ENCODE data around the gene FECH.

GRCh38 chr18:57579934-57580333 is 6.6 kb downstream of the FECH start:
- no peak for TF ChIP-seq CREB1 (CRISPR knock-in tag; IDR thresholded peaks at IDR 0.05)
- TF ChIP-seq, protein P1, sequence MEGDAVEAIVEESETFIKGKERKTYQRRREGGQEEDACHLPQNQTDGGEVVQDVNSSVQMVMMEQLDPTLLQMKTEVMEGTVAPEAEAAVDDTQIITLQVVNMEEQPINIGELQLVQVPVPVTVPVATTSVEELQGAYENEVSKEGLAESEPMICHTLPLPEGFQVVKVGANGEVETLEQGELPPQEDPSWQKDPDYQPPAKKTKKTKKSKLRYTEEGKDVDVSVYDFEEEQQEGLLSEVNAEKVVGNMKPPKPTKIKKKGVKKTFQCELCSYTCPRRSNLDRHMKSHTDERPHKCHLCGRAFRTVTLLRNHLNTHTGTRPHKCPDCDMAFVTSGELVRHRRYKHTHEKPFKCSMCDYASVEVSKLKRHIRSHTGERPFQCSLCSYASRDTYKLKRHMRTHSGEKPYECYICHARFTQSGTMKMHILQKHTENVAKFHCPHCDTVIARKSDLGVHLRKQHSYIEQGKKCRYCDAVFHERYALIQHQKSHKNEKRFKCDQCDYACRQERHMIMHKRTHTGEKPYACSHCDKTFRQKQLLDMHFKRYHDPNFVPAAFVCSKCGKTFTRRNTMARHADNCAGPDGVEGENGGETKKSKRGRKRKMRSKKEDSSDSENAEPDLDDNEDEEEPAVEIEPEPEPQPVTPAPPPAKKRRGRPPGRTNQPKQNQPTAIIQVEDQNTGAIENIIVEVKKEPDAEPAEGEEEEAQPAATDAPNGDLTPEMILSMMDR (IDR thresholded peaks at IDR 0.05): no peak
- no peak for TF ChIP-seq ELF4 (CRISPR knock-in tag; IDR thresholded peaks at IDR 0.05; ENCODE audit: low read depth)
- TF ChIP-seq ZNF138 (CRISPR knock-in tag; conservative IDR thresholded peaks at IDR 0.05): no peak
- TF ChIP-seq PRRX2 (CRISPR knock-in tag; IDR thresholded peaks at IDR 0.05): no peak
- TF ChIP-seq TCF7 (CRISPR knock-in tag; IDR thresholded peaks at IDR 0.05; ENCODE audit: low read depth): no peak
- TF ChIP-seq JAZF1 (CRISPR knock-in tag; IDR thresholded peaks at IDR 0.05): no peak
- TF ChIP-seq, protein P2, sequence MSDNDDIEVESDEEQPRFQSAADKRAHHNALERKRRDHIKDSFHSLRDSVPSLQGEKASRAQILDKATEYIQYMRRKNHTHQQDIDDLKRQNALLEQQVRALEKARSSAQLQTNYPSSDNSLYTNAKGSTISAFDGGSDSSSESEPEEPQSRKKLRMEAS (CRISPR knock-in tag; IDR thresholded peaks at IDR 0.05): no peak
- no peak for TF ChIP-seq HMGA2 (CRISPR knock-in tag; IDR thresholded peaks at IDR 0.05)
- no peak for TF ChIP-seq KAT7 (CRISPR knock-in tag; IDR thresholded peaks at IDR 0.05; ENCODE audit: borderline replicate concordance)
- TF ChIP-seq EMX1 (CRISPR knock-in tag; IDR thresholded peaks at IDR 0.05): no peak
- no peak for TF ChIP-seq JUN (CRISPR knock-in tag; IDR thresholded peaks at IDR 0.05)
- no peak for TF ChIP-seq ESRRA (CRISPR knock-in tag; IDR thresholded peaks at IDR 0.05; ENCODE audit: borderline replicate concordance)
- TF ChIP-seq USF2 (CRISPR knock-in tag; IDR thresholded peaks at IDR 0.05): no peak
